Measurements from ENCODE around the gene GNG14. TPM values are rescaled to one million over a fixed set of nuclear protein-coding genes. Genes with fewer than 3 reads are reported as not detected.

The GNG14 gene
- total and polyA plus RNA-seq, 2 of the 13 experiments (the other 11 are each of a cell fraction or from before 2014, with no cell fraction given) = not detected

GRCh38 chr19:12666265-12667048 lies 21.3 kb upstream of the GNG14 start, which contains the start of the genes MAN2B1 and WDR83 (continued):
- TF ChIP-seq CCAR2 (optimal IDR thresholded peaks at IDR 0.05; ENCODE audit: low read depth, low read length) (no peak), CC2D1A (CRISPR knock-in tag; IDR thresholded peaks at IDR 0.05) (no peak), TBL1XR1 (IDR thresholded peaks at IDR 0.05; ENCODE audit: borderline replicate concordance, low read length, partially characterized antibody) (no peak), RELA (CRISPR knock-in tag; IDR thresholded peaks at IDR 0.05) (no peak), ZNF382 (CRISPR knock-in tag; IDR thresholded peaks at IDR 0.05; ENCODE audit: borderline replicate concordance) (no peak), IRF2 (CRISPR knock-in tag; IDR thresholded peaks at IDR 0.05) (no peak), NR2C2 (CRISPR knock-in tag; IDR thresholded peaks at IDR 0.05; ENCODE audit: borderline replicate concordance) (no peak), HMG20B (CRISPR knock-in tag; conservative IDR thresholded peaks at IDR 0.05) (no peak), ZNF503 (CRISPR knock-in tag; IDR thresholded peaks at IDR 0.05) (no peak), CREBL2 (CRISPR knock-in tag; IDR thresholded peaks at IDR 0.05; ENCODE audit: borderline replicate concordance) (no peak), ZNF7 (CRISPR knock-in tag; IDR thresholded peaks at IDR 0.05) (no peak), LBX2 (CRISPR knock-in tag; IDR thresholded peaks at IDR 0.05; ENCODE audit: borderline replicate concordance) (no peak), SATB2 (CRISPR knock-in tag; IDR thresholded peaks at IDR 0.05) (no peak), ELF4 (CRISPR knock-in tag; IDR thresholded peaks at IDR 0.05; ENCODE audit: borderline replicate concordance) (no peak), E2F1 (CRISPR knock-in tag; IDR thresholded peaks at IDR 0.05) (no peak), EP300 (IDR thresholded peaks at IDR 0.05; ENCODE audit: low read depth in 2 of 2, low read length in 2 of 2) (no peak), EP300 (CRISPR knock-in tag; IDR thresholded peaks at IDR 0.05; ENCODE audit: borderline replicate concordance) (no peak), TCF7 (IDR thresholded peaks at IDR 0.05; ENCODE audit: low read depth) (no peak), KAT8 (CRISPR knock-in tag; IDR thresholded peaks at IDR 0.05) (peak; percentile 82), KMT2A (CRISPR knock-in tag; IDR thresholded peaks at IDR 0.05) (peak; percentile 27; the same call in 1 of the 2 replicates), ZFP41 (CRISPR knock-in tag; IDR thresholded peaks at IDR 0.05; ENCODE audit: borderline replicate concordance) (no peak), ZNF512 (CRISPR knock-in tag; IDR thresholded peaks at IDR 0.05) (no peak), ZNF75D (CRISPR knock-in tag; IDR thresholded peaks at IDR 0.05; ENCODE audit: borderline replicate concordance) (no peak), YY1 (IDR thresholded peaks at IDR 0.05; ENCODE audit: insufficient read depth, insufficient replicate concordance, low read depth, low read length) (peak; percentile 56), NFE2L2 (IDR thresholded peaks at IDR 0.05; ENCODE audit: low read length) (no peak), NR1H2 (CRISPR knock-in tag; IDR thresholded peaks at IDR 0.05; ENCODE audit: borderline replicate concordance, low read depth) (no peak)
